IPS-18a (cell line): ENCODE results near the gene PRXL2C.

Experiments used
- H3K27ac ChIP-seq: one replicate; pipeline ENCODE4 v1.5.1; 2013; ENCODE audit warnings: low read length
- H3K27me3 ChIP-seq: one replicate; pipeline ENCODE4 v1.6.1; 2013; ENCODE audit warnings: mild to moderate bottlenecking, low read length; ENCODE audit not compliant: control insufficient read depth, insufficient read depth
- H3K36me3 ChIP-seq: one replicate; pipeline ENCODE4 v1.6.1; 2013; ENCODE audit warnings: low read depth, low read length; ENCODE audit not compliant: control insufficient read depth
- H3K4me1 ChIP-seq: one replicate; pipeline ENCODE4 v1.6.1; 2013; ENCODE audit warnings: low read depth, low read length; ENCODE audit not compliant: control insufficient read depth
- H3K4me3 ChIP-seq: one replicate; pipeline ENCODE4 v1.5.1; 2013; ENCODE audit warnings: low read length
- H3K9ac ChIP-seq: one replicate; pipeline ENCODE4 v1.6.1; 2013; ENCODE audit warnings: mild to moderate bottlenecking, low read length, moderate library complexity
- H3K9me3 ChIP-seq: one replicate; pipeline ENCODE4 v1.6.1; 2013; ENCODE audit warnings: low read depth, low read length; ENCODE audit not compliant: control insufficient read depth

Gene PRXL2C

GRCh38 chr9:96605328-96605727 is 49.8 kb downstream of the PRXL2C start:
- Histone ChIP-seq H3K27ac (no peak overlapping the region), H3K9me3 (no peaks in the 10 kb centered on the region), H3K4me3 (no peak overlapping the region), H3K36me3 (no peaks in the 10 kb centered on the region), H3K4me1 (no peaks in the 10 kb centered on the region), H3K27me3 (no peaks in the 10 kb centered on the region), H3K9ac (no peak overlapping the region)

GRCh38 chr9:96604004-96604319 is 51.2 kb downstream of the PRXL2C start:
- H3K27ac ChIP-seq: no peak overlapping the region

GRCh38 chr9:96603305-96604003 is 51.7 kb downstream of the PRXL2C start:
- Histone ChIP-seq H3K9me3 (no peaks in the 10 kb centered on the region), H3K4me1 (no peaks in the 10 kb centered on the region), H3K9ac (no peak overlapping the region), H3K4me3 (no peak overlapping the region), H3K27me3 (no peaks in the 10 kb centered on the region), H3K36me3 (no peaks in the 10 kb centered on the region), H3K27ac (no peak overlapping the region)

More at GRCh38 chr9:96604004-96604319, 51.2 kb downstream of the PRXL2C start:
- H3K9ac ChIP-seq: no peak overlapping the region
- H3K9me3 ChIP-seq: no peaks in the 10 kb centered on the region
- no peaks in the 10 kb centered on the region for H3K27me3 ChIP-seq
- no peak overlapping the region for H3K4me3 ChIP-seq
- no peaks in the 10 kb centered on the region for H3K36me3 ChIP-seq
- H3K4me1 ChIP-seq: no peaks in the 10 kb centered on the region

GRCh38 chr9:96599298-96599697 is 55.8 kb downstream of the PRXL2C start:
- Histone ChIP-seq H3K9ac (no peak overlapping the region), H3K4me3 (no peak overlapping the region), H3K4me1 (peaks cover 5% of the 10 kb centered on the region), H3K9me3 (no peaks in the 10 kb centered on the region), H3K27ac (no peak overlapping the region), H3K36me3 (no peaks in the 10 kb centered on the region), H3K27me3 (no peaks in the 10 kb centered on the region)

GRCh38 chr9:96596601-96597111 is 58.5 kb downstream of the PRXL2C start:
- Histone ChIP-seq H3K27ac (no peak overlapping the region), H3K9me3 (no peaks in the 10 kb centered on the region), H3K4me1 (peaks cover 5% of the 10 kb centered on the region), H3K27me3 (no peaks in the 10 kb centered on the region), H3K9ac (no peak overlapping the region), H3K36me3 (no peaks in the 10 kb centered on the region), H3K4me3 (no peak overlapping the region)
